IPS DF 4.7 (cell line): ENCODE data around the gene FBXW11.

Experiments
- DNase-seq: peaks from one replicate; pipeline ENCODE4 v3.0.0-alpha.2; 2013; ENCODE audit warnings: low spot score; ENCODE audit errors: extremely low read depth

FBXW11 gene

DNA sequence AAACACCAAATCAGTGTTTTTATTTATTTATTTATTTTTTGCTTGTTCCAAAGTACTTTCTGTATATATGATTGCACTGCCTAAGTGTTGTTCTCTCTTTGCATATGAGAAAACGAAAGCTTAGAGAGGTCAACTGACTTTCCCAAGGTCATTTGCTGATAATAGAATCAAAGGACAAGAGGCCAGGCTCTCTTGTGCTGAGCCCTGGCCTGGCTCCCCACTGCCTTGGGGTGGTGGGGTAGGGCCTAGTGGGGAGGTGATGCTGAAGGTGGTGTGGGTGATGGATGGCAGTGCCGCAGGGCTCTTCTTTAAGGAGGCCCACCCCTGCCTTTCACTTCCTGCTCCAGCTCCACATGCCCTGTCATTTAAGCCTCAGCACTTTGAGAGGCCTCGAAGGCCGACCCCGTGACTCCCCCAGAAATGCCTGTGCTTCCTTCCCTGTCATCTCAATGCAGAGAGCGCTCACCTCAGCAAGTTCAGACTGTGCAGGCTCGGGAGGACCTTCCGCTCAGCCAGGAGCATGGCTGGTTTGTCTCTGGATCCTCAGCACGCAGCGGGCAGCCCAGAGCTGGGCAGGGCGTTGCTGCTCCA lies 161.3 kb downstream of the FBXW11 start:
- no peak for DNase-seq

DNA sequence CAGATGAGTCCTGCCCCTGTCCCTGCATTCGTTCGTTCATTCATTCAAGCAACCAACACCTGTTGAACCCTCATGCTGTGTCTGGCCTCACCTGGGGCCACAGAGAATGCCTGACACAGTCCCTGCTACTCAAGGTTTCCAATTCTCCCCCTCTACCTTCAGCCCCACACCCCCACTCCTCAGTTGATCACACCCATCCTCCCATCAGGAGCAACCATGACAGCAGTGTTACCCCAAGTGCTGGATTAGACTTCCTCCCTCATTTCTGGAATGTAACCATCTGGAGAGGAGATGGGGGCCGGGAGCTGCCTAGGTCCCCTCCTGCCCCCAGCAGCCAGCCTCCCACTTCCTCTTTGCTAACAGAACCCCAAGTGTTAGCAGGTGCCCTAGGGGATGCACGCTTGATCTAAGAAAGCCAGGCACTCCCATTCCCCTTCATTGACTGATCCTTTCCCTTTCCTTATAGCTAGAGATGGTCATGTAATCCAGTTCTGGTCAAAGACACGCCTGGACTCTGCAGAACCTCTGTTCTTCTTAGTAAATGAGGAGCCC lies 163.6 kb downstream of the FBXW11 start:
- no peak for DNase-seq

DNA sequence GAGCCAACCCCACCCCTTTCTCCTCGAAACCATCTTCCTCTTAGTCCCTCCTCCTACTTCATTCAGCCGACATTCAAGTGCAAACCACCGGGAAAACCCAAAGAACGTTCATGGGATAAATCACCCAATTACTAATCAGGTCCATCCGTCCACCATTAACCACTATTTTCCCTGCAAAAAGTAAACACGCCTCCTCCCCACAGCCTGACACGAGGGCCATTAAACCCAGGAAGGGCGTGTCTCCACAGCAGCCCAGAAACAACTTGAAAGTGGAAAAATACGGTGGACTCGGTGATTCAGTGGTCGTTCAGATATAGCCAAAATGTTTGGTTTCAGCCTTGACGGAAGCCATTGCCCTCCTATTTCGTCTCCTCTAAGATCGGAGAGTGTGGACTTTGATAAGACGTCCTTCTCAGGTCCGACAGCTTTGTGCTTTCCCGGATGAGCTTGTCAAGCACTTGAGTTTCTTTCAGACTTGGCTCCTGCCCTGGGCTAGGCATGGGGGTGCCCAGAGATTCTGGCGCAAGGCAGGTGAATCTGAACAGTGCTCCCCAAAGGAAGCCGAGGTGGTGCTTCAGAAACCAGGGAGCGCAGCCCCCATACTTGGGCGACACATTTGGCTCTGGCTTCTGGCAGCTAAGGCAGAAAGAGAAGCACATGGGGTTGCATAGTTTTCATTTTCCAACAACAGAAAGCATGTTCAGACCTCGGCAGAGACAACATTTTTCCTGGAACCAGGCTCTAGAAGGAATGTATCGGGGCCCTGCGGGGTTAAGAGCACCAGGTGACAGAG lies 164.3 kb downstream of the FBXW11 start:
- DNase-seq, result no peak

DNA sequence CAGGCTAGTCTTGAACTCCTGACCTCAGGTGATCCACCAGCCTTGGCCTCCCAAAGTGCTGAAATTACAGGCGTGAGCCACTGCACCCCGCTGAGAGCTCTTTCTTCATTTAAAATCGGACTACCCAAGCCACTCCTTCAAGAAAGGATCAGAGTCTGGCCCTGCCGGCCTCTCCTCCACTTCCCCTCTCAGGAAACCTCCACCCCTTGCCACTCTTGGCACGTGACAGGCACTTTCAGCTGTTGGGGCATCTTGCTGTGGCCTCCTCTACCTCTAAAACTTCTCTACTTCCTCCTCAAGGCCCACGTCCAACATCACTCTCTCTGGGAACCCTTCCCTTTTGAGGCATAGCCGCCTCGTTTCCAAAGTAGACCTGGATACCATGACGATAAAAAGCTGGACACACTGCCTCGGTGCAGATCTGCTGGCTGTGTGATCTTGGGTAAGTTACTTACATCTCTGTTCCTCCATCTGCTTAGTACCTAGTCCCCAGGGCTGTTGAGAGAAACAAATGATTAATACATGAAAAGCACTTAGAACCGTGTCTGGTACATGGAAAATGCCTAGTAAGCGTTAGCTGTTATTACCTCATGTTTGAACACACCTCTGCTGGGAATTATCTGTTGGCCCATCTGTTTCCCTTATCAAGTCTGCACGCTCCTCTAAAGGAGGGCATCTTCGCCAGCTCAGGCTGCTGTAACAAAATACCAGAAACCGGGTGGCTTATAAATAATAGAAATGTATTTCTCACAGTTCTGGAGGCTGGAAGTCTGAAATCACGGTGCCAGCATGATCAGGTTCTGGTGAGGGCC lies 165.5 kb downstream of the FBXW11 start:
- DNase-seq, result no peak

DNA sequence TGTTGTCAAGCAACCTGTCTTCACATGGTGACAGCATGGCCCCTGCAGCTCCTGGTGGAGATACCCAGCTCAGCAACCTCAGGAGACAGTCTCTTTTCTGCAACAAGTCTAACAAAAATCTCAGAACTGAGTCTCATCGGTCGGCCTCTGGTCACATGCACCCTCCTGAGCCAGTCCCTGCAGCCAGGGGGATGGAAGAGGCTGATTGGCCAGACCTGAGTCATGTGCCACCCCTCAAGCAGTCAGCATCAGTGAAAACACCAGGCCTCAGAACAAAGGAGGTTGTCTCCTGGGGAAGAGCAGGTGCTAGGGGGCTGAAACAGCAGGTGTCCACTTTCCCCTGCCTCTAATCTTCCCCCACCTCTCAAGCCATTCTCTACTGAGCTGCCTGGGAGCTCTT lies 166.4 kb downstream of the FBXW11 start:
- no peak for DNase-seq

DNA sequence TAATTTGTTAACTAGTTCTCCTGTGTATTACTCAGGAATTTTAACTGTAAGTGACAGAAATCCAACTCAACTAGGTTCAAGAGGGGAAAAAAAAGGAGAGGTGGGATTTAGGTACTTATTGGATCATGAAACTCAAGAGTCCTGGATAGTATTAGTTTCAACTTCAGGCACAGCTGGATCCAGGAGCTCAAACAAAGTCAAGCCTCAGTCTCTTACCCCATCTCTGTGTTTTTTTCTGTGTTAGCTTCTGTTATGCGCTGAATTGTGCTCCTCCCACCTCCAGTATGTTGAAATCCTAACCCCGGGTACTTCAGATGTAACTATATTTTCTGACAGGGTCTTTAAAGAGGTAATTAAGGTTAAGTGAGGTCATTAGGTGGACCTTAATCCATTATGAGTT lies 167.3 kb downstream of the FBXW11 start:
- no peak for DNase-seq

DNA sequence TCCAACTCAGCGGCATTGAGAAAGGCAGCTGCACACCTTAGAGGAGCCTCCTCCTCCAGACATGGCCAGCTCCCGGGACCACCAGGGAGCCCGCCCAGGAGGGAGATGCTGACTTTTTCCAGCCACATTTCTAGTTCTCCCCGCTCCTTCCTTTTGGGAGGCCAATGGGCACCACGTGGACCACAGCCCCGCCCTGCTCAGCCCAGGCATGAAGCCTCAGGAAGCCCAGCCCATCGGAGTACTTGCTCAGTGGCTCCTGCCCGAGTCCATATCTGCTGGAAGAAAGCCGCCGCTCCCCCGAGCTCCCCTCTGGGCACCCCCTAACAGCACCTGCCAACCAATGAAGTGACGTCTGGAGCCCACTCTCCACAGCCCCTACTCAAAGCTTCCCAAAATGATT lies 168.4 kb downstream of the FBXW11 start:
- DNase-seq, result no peak

DNA sequence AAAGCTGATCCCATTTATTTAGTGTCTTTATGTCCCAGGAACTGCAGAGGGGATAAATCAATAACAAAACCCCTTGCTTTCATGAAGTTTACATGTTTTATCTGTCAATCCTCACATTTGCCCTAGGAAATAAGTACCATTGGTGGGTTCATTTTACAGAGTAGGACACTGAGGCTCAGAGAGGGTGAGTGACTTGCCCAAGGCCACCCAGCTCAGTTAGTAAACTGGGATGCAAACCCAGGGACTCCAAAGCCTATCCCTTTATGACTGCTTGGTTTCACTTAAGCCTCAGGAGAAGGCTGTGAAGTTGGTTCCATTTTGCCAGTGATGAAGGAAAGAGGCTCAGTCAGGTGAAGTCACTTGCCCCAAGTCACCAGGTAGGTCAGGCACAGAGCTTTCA lies 168.9 kb downstream of the FBXW11 start:
- no peak for DNase-seq

DNA sequence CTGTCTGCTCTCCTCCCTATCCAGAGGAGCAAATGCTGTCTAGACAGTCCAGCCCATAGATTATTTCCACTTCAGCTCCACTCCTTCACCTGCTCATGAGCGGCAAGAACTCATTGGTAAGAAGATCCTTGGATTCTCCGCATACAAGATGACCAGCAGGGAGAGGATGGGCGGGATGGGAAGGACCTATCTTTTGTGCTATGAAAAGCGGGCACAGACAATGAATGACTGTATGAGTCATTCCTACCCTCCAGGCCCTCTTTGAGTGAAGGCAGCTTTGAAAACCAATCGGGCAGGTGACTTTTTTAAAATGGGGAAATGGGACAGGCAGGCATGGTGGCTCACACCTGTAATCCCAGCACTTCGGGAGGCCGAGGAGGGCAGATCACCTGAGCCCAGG lies 171.4 kb downstream of the FBXW11 start:
- DNase-seq, result no peak

DNA sequence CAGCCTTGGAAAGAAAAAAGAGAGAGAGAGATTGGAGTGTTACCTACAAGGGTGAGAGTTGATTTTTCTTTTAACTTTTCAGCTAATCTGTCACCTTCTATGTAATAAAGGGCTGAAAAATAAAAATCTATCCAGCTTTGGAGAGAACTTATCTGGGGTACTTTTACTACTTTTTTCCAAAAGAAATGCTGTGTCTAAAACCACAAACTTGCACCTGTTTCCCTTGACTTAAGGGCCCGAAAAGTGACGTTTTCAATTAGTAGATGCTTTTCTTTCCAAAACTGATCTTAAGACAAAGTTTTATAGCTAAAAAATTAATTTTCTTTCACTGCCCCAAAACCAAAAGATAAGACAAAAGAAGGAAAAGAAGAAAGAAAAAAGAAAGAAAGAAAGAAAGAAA lies 172.0 kb downstream of the FBXW11 start:
- no peak for DNase-seq

DNA sequence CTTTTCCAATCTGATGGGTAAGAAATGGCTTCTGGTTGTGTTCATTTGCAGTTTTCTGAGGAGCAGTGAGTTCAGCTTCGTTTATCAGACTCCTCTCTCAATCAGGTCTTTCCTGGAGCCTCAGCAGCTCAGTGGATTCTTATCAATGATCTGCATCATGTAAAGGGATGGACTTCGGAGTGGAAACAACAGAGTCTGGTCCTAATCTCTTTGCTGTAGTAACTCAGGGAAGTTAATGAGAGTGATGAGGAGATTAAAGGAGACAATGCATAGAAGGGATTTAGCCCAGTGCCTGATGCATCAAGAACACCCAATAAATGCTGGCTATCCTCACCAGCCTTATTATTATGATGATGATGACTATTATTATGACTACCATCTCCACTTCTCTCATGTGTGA lies 173.7 kb downstream of the FBXW11 start:
- DNase-seq, result no peak

DNA sequence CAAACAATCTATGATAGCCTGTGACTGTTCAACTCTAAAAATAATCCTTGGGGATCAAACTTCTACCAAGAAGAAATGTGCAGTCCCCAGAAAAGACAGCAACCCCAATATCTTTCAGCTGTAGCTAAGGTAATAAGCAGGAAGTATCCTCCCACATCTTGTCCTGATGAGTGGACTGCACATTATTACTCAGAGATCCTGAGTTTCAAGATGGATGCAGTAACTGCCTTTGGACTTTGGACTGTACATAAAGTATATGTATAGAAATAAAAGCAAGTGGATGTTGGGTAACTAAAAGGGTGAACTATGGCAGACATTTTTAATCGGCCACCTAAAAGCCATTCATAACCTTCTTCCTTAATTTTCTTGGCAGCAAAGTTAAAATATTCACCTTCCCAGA lies 175.8 kb downstream of the FBXW11 start:
- no peak for DNase-seq

DNA sequence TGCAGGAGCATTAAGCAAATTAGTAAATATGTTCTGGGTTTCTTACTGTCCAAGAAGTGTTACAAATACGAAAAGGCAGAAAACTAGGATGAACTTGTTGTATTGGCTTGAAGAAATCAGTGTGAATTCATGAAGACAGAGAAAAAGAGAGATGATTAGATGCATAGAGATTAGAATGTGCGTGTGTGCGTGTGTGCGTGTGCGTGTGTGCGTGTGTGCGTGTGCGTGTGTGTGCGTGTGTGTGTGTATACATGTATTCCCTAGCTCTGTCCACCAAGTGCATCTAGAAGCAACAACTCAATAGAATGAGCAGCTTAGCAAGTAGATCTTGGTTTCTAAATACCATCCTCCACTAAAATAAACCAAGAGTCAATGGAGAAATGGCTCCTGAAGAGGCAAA lies 179.3 kb downstream of the FBXW11 start:
- no peak for DNase-seq

DNA sequence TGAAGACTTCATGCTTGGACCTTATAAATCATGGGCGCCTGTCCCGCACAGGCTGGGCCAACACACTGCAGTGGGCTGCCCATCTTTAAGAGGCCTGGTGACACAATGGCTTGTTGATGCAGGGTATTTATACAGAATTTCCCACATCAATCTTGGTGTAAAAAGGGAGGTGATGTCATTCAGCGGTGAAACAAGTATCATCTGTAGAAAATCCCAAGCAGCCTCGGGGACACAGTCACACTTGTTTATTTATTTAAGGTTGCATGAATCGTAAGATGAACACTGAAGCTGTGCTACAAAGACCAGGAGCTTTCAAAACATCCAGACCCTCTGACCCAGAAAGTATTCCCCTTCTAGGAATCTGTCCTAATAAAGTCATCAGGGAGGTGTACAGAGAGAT lies 180.3 kb downstream of the FBXW11 start:
- no peak for DNase-seq

DNA sequence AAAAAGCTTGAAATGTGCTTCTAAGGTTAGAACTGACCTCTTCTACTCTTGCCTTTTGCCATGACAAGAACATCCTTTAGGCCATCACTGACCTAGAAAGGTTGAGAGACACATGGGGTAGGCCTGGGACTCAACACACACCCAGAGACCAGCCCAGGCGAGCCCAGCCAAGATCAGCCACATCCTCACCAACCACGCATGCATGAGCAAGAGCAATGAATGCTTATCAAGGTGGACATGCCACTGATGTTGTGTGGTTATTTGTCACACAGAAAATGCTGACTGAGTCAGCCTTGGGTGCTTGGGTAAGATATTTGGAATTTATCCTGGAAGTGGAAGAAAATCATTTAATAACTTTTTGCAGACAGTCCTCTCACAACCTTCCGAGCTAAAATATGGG lies 181.4 kb downstream of the FBXW11 start:
- DNase-seq, result no peak

DNA sequence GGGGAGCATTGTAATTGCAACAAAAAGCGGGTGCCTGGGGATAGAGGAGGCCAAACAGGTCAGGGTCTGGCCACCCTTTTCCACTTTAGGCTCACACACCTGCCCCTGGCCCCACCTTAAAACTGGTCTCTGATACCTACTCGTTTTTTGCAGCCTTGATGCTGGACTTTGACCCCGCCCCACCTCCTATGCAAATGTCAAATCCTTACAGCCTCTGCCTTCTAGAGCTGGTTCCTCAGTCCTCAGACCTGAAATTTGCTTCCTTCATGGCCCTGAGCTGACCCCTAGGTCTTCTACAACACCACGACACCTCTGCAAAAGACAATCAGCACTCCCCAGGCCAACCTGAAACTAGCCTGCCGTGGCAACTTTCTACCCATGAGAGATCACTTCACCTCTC lies 183.2 kb downstream of the FBXW11 start:
- no peak for DNase-seq

DNA sequence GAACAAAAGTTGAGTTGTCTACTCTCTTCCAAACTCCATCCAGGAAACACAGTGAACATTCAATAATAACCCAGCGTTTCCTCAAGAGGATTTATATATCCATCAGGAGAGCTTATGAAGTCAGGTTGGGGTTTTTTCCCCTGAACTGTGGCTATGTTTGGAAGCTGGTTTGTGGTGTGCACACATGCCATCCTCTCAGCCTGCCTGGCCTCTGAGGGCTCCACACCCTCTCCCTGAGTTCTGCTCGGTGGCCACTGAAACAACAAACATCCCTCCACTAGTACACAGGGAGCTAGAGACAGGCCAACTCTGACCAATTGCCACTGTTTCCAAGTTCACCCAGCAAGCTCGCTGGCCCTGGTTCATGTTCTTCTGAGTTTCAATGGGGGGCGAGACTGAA lies 185.2 kb downstream of the FBXW11 start:
- DNase-seq, result no peak

DNA sequence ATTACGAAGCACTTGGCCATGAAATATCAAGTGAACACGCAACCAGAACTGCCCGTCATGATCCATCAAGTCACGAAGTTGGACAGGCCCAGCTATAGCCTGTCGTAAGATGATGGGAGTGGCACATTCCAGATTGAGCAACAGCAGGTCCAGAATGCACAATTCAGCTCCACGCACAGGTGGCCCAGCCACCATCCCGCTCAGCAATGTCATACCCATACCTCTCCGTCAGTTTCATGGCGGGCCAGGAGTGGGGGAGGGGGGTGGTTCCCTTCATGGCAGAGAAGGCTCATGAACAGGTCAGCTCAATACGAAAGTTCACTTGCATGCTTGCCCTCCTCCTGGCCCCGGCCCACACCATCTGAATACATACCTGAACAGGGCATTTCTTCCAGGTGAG lies 185.9 kb downstream of the FBXW11 start:
- DNase-seq, result no peak

DNA sequence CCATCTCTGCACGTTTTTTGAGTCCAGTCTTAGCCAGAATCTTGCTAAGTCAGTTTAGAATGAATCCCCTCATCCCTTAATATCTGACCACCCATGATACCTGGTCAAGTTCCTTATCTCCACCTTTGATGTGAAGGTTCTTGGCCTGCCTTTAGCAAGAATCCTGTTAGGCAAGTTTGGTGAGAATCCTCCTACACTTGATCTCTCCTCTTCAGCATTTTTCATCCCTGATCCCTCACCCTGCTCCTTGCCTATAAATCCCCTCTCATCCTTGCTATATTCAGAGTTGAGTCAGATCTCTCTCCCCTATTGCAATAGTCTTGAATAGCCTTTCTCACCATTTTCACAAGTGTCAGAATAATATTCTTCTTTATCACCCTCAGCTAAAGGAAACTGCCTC lies 189.8 kb downstream of the FBXW11 start:
- no peak for DNase-seq

DNA sequence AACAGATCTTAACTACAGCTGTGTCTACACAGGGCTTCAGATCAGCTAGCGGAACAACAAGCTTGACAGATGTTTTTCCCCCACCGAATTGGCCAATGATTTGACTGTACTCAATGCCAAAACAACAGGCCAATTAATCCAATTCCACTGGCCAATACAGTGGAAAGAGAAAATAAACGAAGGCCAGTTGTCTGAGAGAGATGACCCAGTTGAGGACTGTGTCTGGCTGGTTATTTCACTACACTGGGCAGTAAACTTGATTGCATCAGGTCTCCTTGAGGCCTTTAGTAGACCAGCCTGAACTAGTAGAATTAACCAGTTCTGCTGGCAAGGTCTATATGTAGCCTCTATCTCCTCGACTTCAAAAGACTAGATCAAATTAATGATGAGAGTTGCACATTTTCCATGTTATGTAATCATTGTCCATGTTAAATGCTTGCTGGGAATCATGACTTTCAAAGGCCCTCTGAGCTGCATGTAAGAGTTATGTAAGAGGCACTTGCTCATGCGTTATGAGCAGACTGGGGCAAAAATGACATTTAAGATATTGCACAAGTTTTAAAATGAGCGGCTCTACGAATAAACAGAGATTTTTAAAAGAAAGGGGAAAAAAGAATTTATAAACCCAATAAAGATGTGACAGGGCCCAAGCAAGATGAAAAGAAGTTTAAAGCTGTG lies 192.5 kb downstream of the FBXW11 start:
- DNase-seq, result no peak

DNA sequence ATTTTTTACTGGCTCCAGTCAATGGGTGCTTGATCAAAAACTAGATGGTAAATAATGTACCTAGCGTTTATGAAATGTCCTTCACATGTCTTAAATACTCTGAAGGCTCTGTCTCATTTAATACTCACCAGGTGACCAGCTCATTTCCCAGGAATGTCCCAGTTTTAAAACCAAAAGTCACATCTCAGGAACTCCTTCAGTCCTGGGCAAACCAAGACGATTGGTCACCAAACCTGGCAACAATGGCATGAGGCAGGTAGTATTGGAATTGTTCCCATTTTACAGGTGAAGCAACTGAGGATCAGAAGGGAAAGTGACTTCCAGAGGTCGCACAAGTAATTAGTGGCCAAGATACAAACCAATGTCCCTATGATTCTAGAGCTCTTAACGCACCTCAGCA lies 193.2 kb downstream of the FBXW11 start:
- DNase-seq, result no peak
